Loucy (cell line): ENCODE measurements around the gene LAMB1.

ENCODE experiments used
- EZH2phosphoT487 ChIP-seq: fragments of 200-600 bp; IDR thresholded peaks from 2 replicates; pipeline ENCODE4 v1.6.1; 2018; ENCODE audit warnings: antibody characterized with exemption, mild to moderate bottlenecking, moderate library complexity, borderline replicate concordance
- TF ChIP-seq, protein P1 (sequence below): fragments of 200-600 bp; sonication (generic); conservative IDR thresholded peaks from 2 replicates; pipeline ENCODE4 v1.5.1; 2014; ENCODE audit warnings: mild to moderate bottlenecking, antibody characterized with exemption, low read length

DNA sequence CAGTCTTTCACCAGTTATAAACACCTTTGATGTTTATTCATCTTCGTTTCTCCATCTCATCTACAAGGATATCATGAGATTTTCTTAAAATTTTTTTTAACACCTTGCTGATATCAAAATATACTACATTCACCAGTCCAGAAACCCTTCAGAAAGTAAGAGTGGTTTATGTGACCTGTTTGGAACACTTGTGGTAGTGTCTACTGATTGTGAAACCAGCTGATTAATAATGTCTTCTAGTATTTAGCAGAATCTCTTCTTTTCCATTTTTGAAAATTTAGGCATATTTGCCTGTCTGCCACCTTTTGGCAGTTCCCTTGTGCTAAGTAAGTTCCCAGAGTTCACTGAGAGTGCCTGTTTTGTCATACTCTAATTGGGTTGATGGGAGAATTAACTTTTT lies 93.5 kb downstream of the LAMB1 start:
- TF ChIP-seq, protein P1, sequence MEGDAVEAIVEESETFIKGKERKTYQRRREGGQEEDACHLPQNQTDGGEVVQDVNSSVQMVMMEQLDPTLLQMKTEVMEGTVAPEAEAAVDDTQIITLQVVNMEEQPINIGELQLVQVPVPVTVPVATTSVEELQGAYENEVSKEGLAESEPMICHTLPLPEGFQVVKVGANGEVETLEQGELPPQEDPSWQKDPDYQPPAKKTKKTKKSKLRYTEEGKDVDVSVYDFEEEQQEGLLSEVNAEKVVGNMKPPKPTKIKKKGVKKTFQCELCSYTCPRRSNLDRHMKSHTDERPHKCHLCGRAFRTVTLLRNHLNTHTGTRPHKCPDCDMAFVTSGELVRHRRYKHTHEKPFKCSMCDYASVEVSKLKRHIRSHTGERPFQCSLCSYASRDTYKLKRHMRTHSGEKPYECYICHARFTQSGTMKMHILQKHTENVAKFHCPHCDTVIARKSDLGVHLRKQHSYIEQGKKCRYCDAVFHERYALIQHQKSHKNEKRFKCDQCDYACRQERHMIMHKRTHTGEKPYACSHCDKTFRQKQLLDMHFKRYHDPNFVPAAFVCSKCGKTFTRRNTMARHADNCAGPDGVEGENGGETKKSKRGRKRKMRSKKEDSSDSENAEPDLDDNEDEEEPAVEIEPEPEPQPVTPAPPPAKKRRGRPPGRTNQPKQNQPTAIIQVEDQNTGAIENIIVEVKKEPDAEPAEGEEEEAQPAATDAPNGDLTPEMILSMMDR, result no peak
- no peak for TF ChIP-seq EZH2phosphoT487
